HG03354 (cell line): Measurements from ENCODE around the gene PGM5.

ENCODE experiments used
- ATAC-seq: cut with Tn5 transposase; IDR thresholded peaks from one replicate; pipeline ENCODE4 v1.9.1; 2021; ENCODE audit warnings: mild to moderate bottlenecking; ENCODE audit not compliant: unreplicated experiment, poor library complexity, severe bottlenecking

PGM5 gene

GRCh38 chr9:68555437-68556150, 199.2 kb downstream of the PGM5 start:
- no peak for ATAC-seq

DNA sequence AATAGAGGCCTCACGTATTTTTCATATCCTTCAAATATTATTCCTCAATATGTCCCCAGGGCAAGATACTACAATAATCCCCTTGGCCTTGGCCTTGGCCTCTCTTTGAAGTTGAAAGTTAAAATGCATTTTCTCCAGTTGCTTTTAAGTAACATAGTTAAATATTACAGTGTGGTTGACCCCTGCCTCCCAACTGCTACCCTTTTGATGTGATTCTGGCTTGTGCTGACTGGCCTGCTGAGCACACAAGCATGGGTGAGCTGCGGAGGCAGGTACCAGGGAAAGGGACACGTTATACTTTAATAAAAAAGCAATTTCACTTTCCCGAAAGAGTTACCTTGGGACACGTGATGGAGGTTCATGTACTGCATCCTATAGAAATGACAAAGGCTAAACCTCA, 202.1 kb downstream of the PGM5 start:
- no peak for ATAC-seq

DNA sequence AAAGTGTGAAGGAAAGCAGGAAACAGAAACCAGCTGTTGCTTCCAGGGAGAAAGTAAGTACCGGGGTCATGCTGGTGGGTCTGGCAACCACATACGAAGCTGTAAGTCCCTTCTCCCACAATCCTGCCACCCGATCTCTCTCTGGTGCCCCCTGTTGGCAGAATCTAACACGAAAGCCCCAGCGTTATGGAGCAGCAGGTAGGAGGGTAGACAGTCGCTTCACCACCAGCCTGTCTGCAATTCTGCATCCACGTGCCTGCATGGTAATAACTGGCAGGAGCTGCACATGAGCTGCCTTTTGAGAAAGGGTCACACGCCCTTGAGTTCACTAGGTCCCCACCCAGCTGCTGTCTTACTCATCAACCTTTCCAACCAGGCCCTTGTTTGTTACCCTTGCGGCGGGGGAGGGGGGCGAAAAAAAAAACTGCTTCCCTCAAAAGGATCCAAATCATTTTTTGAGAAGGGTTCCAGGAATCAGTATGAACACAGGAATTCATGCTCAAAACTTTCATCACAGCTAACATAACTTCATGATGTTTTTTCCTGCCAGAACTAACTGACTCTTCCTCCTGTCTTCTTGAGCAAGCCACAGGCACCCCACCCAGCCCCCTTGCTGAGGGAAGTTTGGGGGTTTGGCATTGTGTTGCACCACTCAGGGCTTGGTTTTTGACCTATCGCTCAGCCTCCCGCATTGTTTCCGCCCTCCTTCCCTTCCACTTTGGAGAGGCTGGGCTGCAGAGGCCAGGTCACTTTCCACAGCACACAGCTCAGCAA, 203.8 kb downstream of the PGM5 start:
- ATAC-seq = peak; percentile 59

GRCh38 chr9:68562461-68562860, 206.1 kb downstream of the PGM5 start:
- no peak for ATAC-seq

- no peak for ATAC-seq
Measured at GRCh38 chr9:68567565-68567964, 211.2 kb downstream of the PGM5 start.

DNA sequence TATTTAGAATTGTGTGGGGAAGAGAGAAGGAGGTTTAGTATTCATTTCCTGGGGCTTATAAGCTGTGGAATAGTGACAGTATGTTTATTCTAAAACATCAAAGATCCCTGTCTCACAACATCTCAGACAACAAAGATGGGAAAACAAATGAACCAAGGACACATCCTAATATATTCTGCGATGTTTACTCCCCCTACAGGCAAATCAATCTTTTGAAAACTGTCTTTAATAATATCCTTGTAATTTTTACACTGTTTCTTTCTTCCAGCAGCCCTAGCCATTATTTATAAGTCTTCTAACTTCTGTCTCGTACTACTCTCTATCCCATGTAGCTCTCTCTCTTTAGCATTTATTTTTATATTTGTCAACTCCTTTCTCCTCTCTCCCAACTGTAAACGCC, 217.7 kb downstream of the PGM5 start:
- no peak for ATAC-seq

- ATAC-seq = no peak
Measured at GRCh38 chr9:68575817-68576216, 219.4 kb downstream of the PGM5 start.

DNA sequence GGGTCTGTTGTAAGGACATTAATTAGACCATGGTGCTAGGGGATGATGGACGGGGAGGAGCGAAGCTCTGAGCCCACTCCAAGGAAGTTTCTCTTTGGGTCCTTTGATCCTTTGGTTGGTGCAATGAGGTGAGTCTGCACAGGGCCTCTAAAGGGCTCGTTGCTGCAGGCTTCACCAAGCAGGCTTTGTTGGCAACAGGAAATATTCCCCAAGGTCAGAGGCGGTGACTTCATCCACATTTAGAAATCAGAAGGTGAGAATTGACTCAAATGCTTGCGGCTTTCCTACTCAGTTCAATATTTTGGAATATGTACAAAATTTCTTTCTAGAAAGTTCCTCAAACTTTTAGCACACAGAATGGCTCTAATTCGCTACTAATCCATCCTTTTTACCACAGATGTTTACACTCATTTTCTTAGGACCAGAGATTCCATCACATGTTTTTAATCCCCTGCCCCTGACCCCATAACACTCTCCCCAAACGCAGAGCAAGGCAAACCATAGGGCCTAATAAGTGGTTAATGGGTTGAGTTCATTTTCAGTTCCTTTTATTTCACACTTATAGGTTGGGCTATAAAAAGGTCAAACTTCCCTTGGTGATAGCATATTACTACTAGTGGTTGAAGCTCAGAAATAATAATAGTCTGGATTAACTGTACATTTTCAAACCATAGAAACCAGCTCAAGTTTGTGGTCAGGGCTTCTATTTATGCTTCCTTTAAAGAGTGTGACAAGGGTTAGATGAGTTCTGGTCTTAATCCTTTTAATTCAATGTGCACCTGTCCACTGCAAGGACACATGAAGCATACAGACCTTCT, 221.6 kb downstream of the PGM5 start:
- ATAC-seq = peak; percentile 86
